Neuronal stem cell (in vitro differentiated cells): Measurements from ENCODE around the gene TRIM38.
"Not testable (repeated sequence)": the region's sequence is repeated elsewhere in the genome, so short reads cannot be mapped to it uniquely, and the experiment has no call there.

Experiments used
- DNase-seq: peaks from one replicate; pipeline ENCODE4 v3.0.0-alpha.2; 2013; ENCODE audit warnings: low spot score
- H2AFZ ChIP-seq: one replicate; pipeline ENCODE4 v1.6.1; 2013; ENCODE audit warnings: mild to moderate bottlenecking, low read length, inconsistent platforms
- H2AK5ac ChIP-seq: 2 replicates; pipeline ENCODE4 v1.6.1; 2013; ENCODE audit warnings: low read depth, mild to moderate bottlenecking, inconsistent platforms, low read length, moderate library complexity, mixed read lengths
- H2BK120ac ChIP-seq: 2 replicates; pipeline ENCODE4 v1.6.1; 2013; ENCODE audit warnings: low read depth, mild to moderate bottlenecking, inconsistent platforms, low read length, moderate library complexity, mixed read lengths
- H2BK12ac ChIP-seq: one replicate; pipeline ENCODE4 v1.6.1; 2013; ENCODE audit warnings: low read length, inconsistent platforms
- H2BK15ac ChIP-seq: 2 replicates; pipeline ENCODE4 v1.6.1; 2013; ENCODE audit warnings: mild to moderate bottlenecking, low read length, inconsistent platforms, mixed read lengths
- H2BK5ac ChIP-seq: one replicate; pipeline ENCODE4 v1.6.1; 2013; ENCODE audit warnings: inconsistent platforms, mild to moderate bottlenecking, low read length, moderate library complexity
- H3K14ac ChIP-seq: one replicate; pipeline ENCODE4 v1.6.1; 2013; ENCODE audit warnings: low read length, inconsistent platforms
- H3K18ac ChIP-seq: 2 replicates; pipeline ENCODE4 v1.6.1; 2013; ENCODE audit warnings: low read length, inconsistent platforms
- H3K23ac ChIP-seq: 2 replicates; pipeline ENCODE4 v1.6.1; 2013; ENCODE audit warnings: low read depth, mild to moderate bottlenecking, mixed read lengths, low read length, inconsistent platforms; ENCODE audit not compliant: poor library complexity
- H3K27ac ChIP-seq: replicated peaks from 3 replicates; pipeline ENCODE4 v1.5.1; 2013; ENCODE audit warnings: low read length, inconsistent platforms
- H3K27me3 ChIP-seq, 3 experiments: 2 replicates each; pipeline ENCODE4 v1.6.1; 2013; ENCODE audit warnings: low read length in 3 of 3, mild to moderate bottlenecking in 2 of 3, inconsistent platforms in 1 of 3, low read depth in 1 of 3, mixed read lengths in 1 of 3, moderate library complexity in 1 of 3; ENCODE audit not compliant: control insufficient read depth in 3 of 3, insufficient read depth in 3 of 3
- H3K36me3 ChIP-seq, 2 donors: replicated peaks in 1 of 2; 2 replicates each; pipeline ENCODE4 v1.6.1; 2013; ENCODE audit warnings: low read length in 2 of 2; ENCODE audit not compliant: control insufficient read depth in 2 of 2, insufficient read depth in 2 of 2
- H3K4ac ChIP-seq: 2 replicates; pipeline ENCODE4 v1.6.1; 2013; ENCODE audit warnings: inconsistent platforms, mild to moderate bottlenecking, low read length, moderate library complexity
- H3K4me1 ChIP-seq, 2 donors: 1 replicate in 1 of 2; 2 replicates in 1 of 2; pipeline ENCODE4 v1.6.1; 2013; ENCODE audit warnings: low read length in 2 of 2, low read depth in 1 of 2; ENCODE audit not compliant: control insufficient read depth in 2 of 2, insufficient read depth in 1 of 2
- H3K4me2 ChIP-seq: one replicate; pipeline ENCODE4 v1.6.1; 2013; ENCODE audit warnings: mild to moderate bottlenecking, low read length, inconsistent platforms; ENCODE audit not compliant: insufficient read depth, poor library complexity, severe bottlenecking
- H3K4me3 ChIP-seq, 2 donors: 2 replicates each; pipeline ENCODE4 v1.5.1; 2013; ENCODE audit warnings: low read length in 2 of 2, mild to moderate bottlenecking in 2 of 2, inconsistent platforms in 1 of 2, moderate library complexity in 1 of 2
- H3K79me1 ChIP-seq: one replicate; pipeline ENCODE4 v1.6.1; 2013; ENCODE audit warnings: low read depth, mild to moderate bottlenecking, inconsistent platforms, low read length, moderate library complexity
- H3K9ac ChIP-seq: one replicate; pipeline ENCODE4 v1.6.1; 2013; ENCODE audit warnings: mild to moderate bottlenecking, low read depth, low read length, inconsistent platforms; ENCODE audit not compliant: poor library complexity
- H3K9me3 ChIP-seq, 2 donors: replicated peaks in 1 of 2; 2 replicates each; pipeline versions ENCODE3 to v1.6.1; 2013; ENCODE audit warnings: low read length in 2 of 2, mild to moderate bottlenecking in 2 of 2, inconsistent platforms in 1 of 2, low read depth in 1 of 2, mixed read lengths in 1 of 2, moderate library complexity in 1 of 2; ENCODE audit not compliant: control insufficient read depth in 2 of 2, insufficient read depth in 1 of 2
- H4K8ac ChIP-seq: one replicate; pipeline ENCODE4 v1.6.1; 2013; ENCODE audit warnings: low read depth, mild to moderate bottlenecking, inconsistent platforms, low read length, moderate library complexity
- H4K91ac ChIP-seq: one replicate; pipeline ENCODE4 v1.6.1; 2013; ENCODE audit warnings: low read length, low read depth, mild to moderate bottlenecking, inconsistent platforms; ENCODE audit not compliant: poor library complexity
- WGBS, 2 donors: extraction: QIAGEN DNeasy Blood & Tissue Kit; methylation state at CpG; one replicate each; pipeline ENCODE4 v1.1.7; 2013; ENCODE audit warnings: missing lambda C conversion rate in 2 of 2, mixed read lengths in 1 of 2; ENCODE audit not compliant: insufficient read length in 2 of 2, insufficient replicate concordance in 1 of 2; ENCODE audit errors: extremely low coverage in 2 of 2; 5-methylcytosine and 5-hydroxymethylcytosine counted together

Gene TRIM38

DNA sequence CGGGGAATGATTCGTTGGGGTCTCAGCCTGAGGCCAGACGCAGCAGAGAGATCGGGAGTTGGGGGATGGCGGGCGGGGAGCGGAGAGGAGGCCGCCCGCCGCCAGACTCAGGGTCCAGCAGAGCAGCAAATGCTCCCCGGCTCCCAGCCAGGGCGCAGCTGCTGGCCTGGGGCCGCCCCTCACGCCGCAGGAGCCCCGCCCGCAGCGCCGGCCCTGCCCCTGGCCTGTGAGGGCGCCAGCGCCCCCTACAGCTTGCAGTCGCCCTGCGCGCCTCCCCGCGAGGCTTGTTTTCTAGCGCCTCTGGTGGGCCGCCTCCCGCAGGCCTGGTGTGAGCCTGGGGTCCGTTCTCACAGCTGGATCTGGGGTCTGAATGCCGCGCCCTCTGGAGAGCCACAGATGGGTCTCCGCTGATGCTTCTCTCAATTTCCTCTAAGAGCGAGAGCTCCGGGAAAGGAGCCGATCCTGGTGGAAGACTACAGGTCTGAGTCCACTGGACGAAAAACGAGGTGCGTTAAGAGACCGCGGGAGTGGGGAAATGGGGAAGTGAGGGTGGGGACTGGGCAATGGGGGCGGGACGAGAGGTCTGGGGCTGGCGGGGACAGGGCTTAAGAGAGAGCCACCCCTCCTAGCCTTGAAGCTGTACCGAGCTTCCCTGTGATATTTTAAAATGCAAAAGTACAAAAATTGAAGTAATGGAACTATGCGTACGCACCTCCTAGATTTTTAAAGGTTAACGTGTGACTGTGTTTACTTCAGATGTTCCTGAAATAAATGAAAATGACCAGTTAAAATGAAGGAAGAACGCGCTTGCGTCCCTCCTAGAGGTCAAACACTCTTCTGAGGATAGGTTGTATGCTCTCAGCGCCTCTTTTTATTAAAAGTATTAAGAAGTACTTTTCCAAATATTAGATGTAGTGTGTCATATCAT, 30.1 kb downstream of the TRIM38 start:
- H3K27me3 ChIP-seq, result no peaks in the 10 kb centered on the region
- no peak overlapping the region for H2AK5ac ChIP-seq
- H3K27ac ChIP-seq, result peak overlapping the region; percentile 10
- no peaks in the 10 kb centered on the region for H3K36me3 ChIP-seq
- no peak overlapping the region for H2BK120ac ChIP-seq
- H2BK5ac ChIP-seq, result no peak overlapping the region
- peak; percentile 90 for DNase-seq
- peak overlapping the region; percentile 89 for H3K23ac ChIP-seq
- H3K9me3 ChIP-seq, result no peaks in the 10 kb centered on the region
- H2BK15ac ChIP-seq, result no peak overlapping the region
- peak overlapping the region; percentile 48 to 78 for H3K4me3 ChIP-seq
- no peak overlapping the region for H4K91ac ChIP-seq
- H3K4me1 ChIP-seq, result peaks cover 0 to 1% of the 10 kb centered on the region in 2 donors
- H3K4ac ChIP-seq, result no peak overlapping the region
- no peaks in the 10 kb centered on the region for H3K79me1 ChIP-seq
- H2AFZ ChIP-seq, result peak overlapping the region; percentile 86
- H3K4me2 ChIP-seq, result peak overlapping the region; percentile 73
- H3K9ac ChIP-seq, result no peak overlapping the region
- H3K14ac ChIP-seq, result no peak overlapping the region
- no CpG with 5 or more reads among the region's 52 CpGs for WGBS, 2 donors
- H3K18ac ChIP-seq, result peak overlapping the region; percentile 92
- H2BK12ac ChIP-seq, result no peak overlapping the region
- no peak overlapping the region for H4K8ac ChIP-seq

DNA sequence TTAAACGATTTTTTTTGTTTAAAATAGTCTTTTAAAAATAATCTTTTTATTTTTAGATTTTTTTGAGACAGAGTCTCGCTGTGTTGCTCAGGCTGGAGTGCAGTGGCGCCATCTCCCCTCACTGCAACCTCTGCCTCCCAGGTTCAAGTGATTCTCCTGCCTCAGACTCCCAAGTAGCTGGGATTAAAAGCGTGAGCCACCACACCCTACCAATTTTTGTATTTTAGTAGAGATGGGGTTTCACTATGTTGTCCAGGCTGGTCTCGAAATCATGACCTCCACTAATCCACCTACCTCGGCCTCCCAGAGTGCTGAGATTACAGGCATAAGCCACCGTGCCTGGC, 30.7 kb downstream of the TRIM38 start:
- H3K4me2 ChIP-seq, H3K4me1 ChIP-seq, H4K91ac ChIP-seq, H3K36me3 ChIP-seq, H3K23ac ChIP-seq, H2BK12ac ChIP-seq, H3K79me1 ChIP-seq, H3K14ac ChIP-seq, H3K4ac ChIP-seq, H2AK5ac ChIP-seq, H3K18ac ChIP-seq, H3K4me3 ChIP-seq, DNase-seq, H3K27ac ChIP-seq, H2BK15ac ChIP-seq, H2AFZ ChIP-seq, H3K27me3 ChIP-seq, H3K9ac ChIP-seq, H4K8ac ChIP-seq, H2BK120ac ChIP-seq, H2BK5ac ChIP-seq, H3K9me3 ChIP-seq: not testable (repeated sequence)
- WGBS, 2 donors, result no CpG with 5 or more reads among the region's 7 CpGs

DNA sequence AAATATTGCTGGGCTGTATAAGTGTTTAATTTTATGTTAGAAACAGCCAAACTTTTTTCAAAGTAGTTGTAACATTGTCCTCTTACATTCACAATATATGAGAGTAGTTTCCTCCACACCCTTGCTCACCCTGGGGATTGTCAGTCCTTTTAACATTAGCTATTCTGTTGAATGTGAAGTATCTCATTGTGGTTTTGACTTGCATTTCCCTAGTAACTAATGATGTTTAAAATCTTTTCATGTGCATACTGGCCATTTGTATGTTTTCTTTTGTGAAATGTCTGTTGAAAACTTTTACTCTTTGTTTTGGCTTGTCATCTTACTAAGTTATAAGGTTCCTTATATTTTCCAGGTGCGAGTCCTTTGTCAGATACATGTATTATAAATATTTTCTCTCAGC, 32.9 kb downstream of the TRIM38 start:
- Histone ChIP-seq H3K36me3 (no peaks in the 10 kb centered on the region), H2BK5ac (no peak overlapping the region), H4K8ac (no peak overlapping the region), H3K79me1 (no peaks in the 10 kb centered on the region), H2BK15ac (no peak overlapping the region), H3K23ac (no peak overlapping the region), H3K4me2 (no peak overlapping the region), H3K4me1 (peaks cover 0 to 8% of the 10 kb centered on the region in 2 donors), H3K4me3 (no peak overlapping the region), H3K18ac (no peak overlapping the region), H2BK12ac (no peak overlapping the region), H4K91ac (no peak overlapping the region), H2AFZ (no peak overlapping the region), H3K9ac (no peak overlapping the region), H3K27ac (no peak overlapping the region), H2BK120ac (no peak overlapping the region), H3K9me3 (no peaks in the 10 kb centered on the region), H3K14ac (no peak overlapping the region), H2AK5ac (no peak overlapping the region), H3K27me3 (no peaks in the 10 kb centered on the region), H3K4ac (no peak overlapping the region)
- no CpG with 5 or more reads among the region's 1 CpG for WGBS, 2 donors
- DNase-seq, result no peak

DNA sequence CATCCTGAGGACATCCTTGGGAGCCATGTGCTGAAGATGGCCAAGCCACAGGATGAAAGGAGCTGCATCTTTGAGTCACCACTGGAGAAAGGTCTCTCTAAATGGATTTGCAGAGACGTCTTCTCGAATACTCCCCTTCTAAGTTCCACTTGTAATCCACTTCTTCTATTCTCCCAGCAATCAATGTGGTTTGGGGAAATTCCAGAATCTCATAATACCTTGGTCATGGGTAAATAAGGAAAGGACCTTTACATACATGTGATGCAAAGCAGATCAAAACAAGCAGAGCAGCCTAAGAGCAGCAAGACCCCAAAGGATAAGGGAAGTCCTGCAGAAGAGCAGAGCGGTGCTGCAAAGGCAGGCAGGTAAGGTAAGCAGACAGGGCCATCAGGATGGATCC, 35.3 kb downstream of the TRIM38 start:
- Histone ChIP-seq H4K8ac (no peak overlapping the region), H3K4ac (no peak overlapping the region), H3K27me3 (no peaks in the 10 kb centered on the region), H4K91ac (no peak overlapping the region), H3K4me2 (no peak overlapping the region), H2BK15ac (no peak overlapping the region), H2AFZ (no peak overlapping the region), H3K4me3 (no peak overlapping the region), H3K9ac (no peak overlapping the region), H3K9me3 (no peaks in the 10 kb centered on the region), H3K36me3 (no peaks in the 10 kb centered on the region), H3K4me1 (peaks cover 0 to 6% of the 10 kb centered on the region in 2 donors), H3K23ac (no peak overlapping the region), H3K79me1 (no peaks in the 10 kb centered on the region), H2BK120ac (no peak overlapping the region), H3K27ac (no peak overlapping the region), H3K18ac (no peak overlapping the region), H2AK5ac (no peak overlapping the region), H3K14ac (no peak overlapping the region), H2BK5ac (no peak overlapping the region), H2BK12ac (no peak overlapping the region)
- no peak for DNase-seq
- WGBS, 2 donors, result no CpG with 5 or more reads among the region's 3 CpGs
